Measurements from ENCODE around the gene CDK5RAP2. TPM values are rescaled to one million over a fixed set of nuclear protein-coding genes. Genes with fewer than 3 reads are reported as not detected.
A peak's percentile ranks its signal among the peaks of the same experiment; 100 is the strongest.

CDK5RAP2 gene
- total RNA-seq, 1 donor from 2014 or later = 59.8 TPM

DNA sequence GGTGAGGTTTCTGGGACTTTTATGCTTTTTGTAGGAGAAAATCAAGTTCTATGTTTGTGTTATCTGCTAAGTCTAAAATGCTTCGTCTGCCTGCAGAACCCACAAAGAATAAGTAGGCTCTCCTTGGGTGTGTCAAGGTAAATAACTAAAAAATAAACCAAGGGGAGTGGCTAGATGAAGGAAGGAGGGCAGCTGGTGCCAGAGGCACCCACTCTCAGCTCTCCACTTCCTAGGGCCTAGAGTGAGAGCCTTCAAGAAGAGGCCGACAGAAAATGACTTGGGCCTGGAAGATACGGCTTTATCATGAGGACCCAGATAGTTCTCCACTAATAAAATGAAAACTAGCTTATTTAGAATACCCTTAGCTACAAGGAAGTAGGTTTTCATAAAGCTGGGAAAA, 147.4 kb downstream of the CDK5RAP2 start:
- Mint-ChIP-seq H3K27me3 (ENCODE audit: low read depth) (no peaks in the 10 kb centered on the region), H3K36me3 (ENCODE audit: low read depth) (peaks cover 55% of the 10 kb centered on the region), H3K4me1 (ENCODE audit: low read depth) (peaks cover 4% of the 10 kb centered on the region), H3K4me3 (ENCODE audit: low read depth) (no peak overlapping the region), H3K27ac (no peak overlapping the region), H3K9me3 (no peaks in the 10 kb centered on the region)
- DNase-seq (ENCODE audit: low spot score) = no peak
- intact Hi-C loops (cut with micrococcal nuclease) = no loop called here

- Mint-ChIP-seq H3K9me3 (no peaks in the 10 kb centered on the region), H3K36me3 (ENCODE audit: low read depth) (peaks cover 61% of the 10 kb centered on the region)
Observed at GRCh38 chr9:120431268-120431667, 148.7 kb downstream of the CDK5RAP2 start.

DNA sequence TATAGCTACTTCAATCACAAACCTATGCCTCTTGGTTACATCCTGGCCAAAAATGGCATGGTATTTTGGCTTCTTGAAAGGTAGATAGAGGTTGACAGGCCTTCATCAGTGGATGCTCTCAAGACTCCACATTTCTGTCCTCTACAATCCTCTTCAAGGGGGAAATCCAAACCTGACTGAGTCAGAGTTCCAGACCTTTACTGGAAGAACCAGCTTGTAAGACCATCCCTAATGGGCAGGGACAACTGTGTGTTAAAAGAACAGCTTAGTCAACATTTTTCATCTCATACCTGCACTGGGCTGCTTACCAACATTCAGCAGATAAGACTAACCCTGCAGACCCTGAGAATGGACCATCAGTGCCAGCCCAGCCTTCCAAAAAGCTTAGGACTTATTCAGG, 155.7 kb downstream of the CDK5RAP2 start:
- Mint-ChIP-seq H3K9me3 (no peaks in the 10 kb centered on the region), H3K27me3 (ENCODE audit: low read depth) (no peaks in the 10 kb centered on the region), H3K27ac (no peak overlapping the region), H3K36me3 (ENCODE audit: low read depth) (peaks cover 58% of the 10 kb centered on the region), H3K4me3 (ENCODE audit: low read depth) (no peak overlapping the region), H3K4me1 (ENCODE audit: low read depth) (peaks cover 3% of the 10 kb centered on the region)
- intact Hi-C loops (cut with micrococcal nuclease) = no loop called here
- DNase-seq (ENCODE audit: low spot score) = no peak

More at GRCh38 chr9:120431268-120431667, 148.7 kb downstream of the CDK5RAP2 start:
- Mint-ChIP-seq H3K4me3 (ENCODE audit: low read depth) (no peak overlapping the region), H3K27me3 (ENCODE audit: low read depth) (no peaks in the 10 kb centered on the region), H3K4me1 (ENCODE audit: low read depth) (no peaks in the 10 kb centered on the region), H3K27ac (no peak overlapping the region)
- DNase-seq (ENCODE audit: low spot score) = no peak
- intact Hi-C loops (cut with micrococcal nuclease) = no loop called here

DNA sequence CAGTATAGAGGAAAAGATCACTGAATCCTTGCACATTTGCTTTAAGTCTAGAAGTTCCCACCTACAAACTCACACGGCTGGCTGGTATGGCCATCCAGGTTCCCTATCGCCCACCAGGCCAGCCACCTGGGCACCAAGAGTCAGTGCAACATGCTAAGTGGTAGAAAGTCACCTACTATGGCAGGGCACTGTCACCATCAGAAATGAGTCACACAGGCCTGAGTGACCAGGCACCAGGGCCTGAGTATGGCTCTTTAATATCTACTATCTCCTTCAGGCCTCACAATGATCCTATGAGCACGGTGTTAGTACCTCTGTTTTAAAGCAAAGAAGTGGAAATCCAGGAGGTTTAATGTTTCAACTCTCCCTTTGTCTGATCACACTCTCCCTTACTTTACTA, 156.2 kb downstream of the CDK5RAP2 start:
- no peak overlapping the region for H3K27ac Mint-ChIP-seq
- H3K9me3 Mint-ChIP-seq = no peaks in the 10 kb centered on the region
- H3K4me1 Mint-ChIP-seq (ENCODE audit: low read depth) = peaks cover 3% of the 10 kb centered on the region
- no peak for DNase-seq (ENCODE audit: low spot score)
- H3K4me3 Mint-ChIP-seq (ENCODE audit: low read depth) = no peak overlapping the region
- H3K27me3 Mint-ChIP-seq (ENCODE audit: low read depth) = no peaks in the 10 kb centered on the region
- intact Hi-C loops (cut with micrococcal nuclease) = no loop called here
- peaks cover 61% of the 10 kb centered on the region for H3K36me3 Mint-ChIP-seq (ENCODE audit: low read depth)

DNA sequence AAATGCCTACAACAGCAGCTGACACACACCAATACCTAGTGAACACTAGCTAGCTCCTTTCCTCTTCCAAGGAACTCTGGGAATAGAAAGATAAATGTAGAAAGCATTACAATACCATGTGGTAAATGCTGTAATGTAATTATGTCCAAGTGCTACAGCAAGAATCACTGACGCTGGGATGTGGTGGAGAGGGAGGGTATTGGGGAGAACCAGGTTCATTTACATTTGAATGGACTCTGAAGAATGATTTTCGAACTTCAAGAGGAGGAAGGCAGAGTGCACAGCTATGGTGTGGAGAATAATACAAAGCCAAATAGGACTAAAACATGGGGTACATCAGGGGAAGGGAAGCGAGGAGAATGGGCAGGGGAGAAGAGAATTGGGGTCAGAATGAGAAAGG, 158.0 kb downstream of the CDK5RAP2 start:
- peaks cover 64% of the 10 kb centered on the region for H3K36me3 Mint-ChIP-seq (ENCODE audit: low read depth)
- H3K9me3 Mint-ChIP-seq = no peaks in the 10 kb centered on the region
- no peak overlapping the region for H3K27ac Mint-ChIP-seq
- no peak overlapping the region for H3K4me3 Mint-ChIP-seq (ENCODE audit: low read depth)
- H3K27me3 Mint-ChIP-seq (ENCODE audit: low read depth) = no peaks in the 10 kb centered on the region
- peaks cover 3% of the 10 kb centered on the region for H3K4me1 Mint-ChIP-seq (ENCODE audit: low read depth)
- intact Hi-C loops (cut with micrococcal nuclease) = no loop called here
- DNase-seq (ENCODE audit: low spot score) = no peak

GRCh38 chr9:120418315-120418714, 161.7 kb downstream of the CDK5RAP2 start:
- no peak for DNase-seq (ENCODE audit: low spot score)
- Mint-ChIP-seq H3K27ac (no peak overlapping the region), H3K4me3 (ENCODE audit: low read depth) (no peak overlapping the region), H3K27me3 (ENCODE audit: low read depth) (no peaks in the 10 kb centered on the region), H3K9me3 (no peaks in the 10 kb centered on the region), H3K4me1 (ENCODE audit: low read depth) (no peaks in the 10 kb centered on the region), H3K36me3 (ENCODE audit: low read depth) (peaks cover 50% of the 10 kb centered on the region)
- intact Hi-C loops (cut with micrococcal nuclease) = no loop called here

DNA sequence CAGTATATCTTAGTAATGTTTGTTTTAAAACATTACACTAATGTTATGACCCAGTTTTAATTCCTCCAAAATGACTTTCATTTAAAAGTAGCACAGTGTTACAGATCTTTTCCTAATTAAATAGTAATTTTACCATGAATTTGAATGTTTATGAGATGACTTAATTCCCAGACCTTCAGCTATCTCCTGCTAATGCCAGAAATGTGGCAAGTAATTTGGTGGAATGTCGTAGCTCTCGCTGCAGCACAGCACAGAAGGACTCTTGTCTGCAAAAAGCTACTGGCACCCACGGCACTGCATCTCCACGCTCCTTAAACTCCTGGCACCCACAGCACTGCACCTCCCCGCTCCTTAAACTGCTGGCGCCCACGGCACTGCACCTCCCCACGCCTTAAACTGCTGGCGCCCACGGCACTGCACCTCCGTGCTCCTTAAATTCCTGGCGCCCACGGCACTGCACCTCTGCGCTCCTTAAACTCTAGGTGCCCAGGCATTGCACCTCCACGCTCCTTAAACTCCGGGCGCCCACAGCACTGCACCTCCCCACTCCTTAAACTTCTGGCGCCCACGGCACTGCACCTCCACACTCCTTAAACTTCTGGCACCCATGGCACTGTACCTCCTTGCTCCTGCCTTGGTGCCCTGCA, 163.1 kb downstream of the CDK5RAP2 start:
- Mint-ChIP-seq H3K36me3 (ENCODE audit: low read depth) (peaks cover 49% of the 10 kb centered on the region), H3K4me1 (ENCODE audit: low read depth) (no peaks in the 10 kb centered on the region), H3K9me3 (no peaks in the 10 kb centered on the region), H3K27me3 (ENCODE audit: low read depth) (no peaks in the 10 kb centered on the region), H3K27ac (no peak overlapping the region), H3K4me3 (ENCODE audit: low read depth) (no peak overlapping the region)
- no peak for DNase-seq (ENCODE audit: low spot score)
- intact Hi-C loops (cut with micrococcal nuclease) = no loop called here

- Mint-ChIP-seq H3K27me3 (ENCODE audit: low read depth) (no peaks in the 10 kb centered on the region), H3K36me3 (ENCODE audit: low read depth) (peaks cover 52% of the 10 kb centered on the region), H3K4me3 (ENCODE audit: low read depth) (no peak overlapping the region), H3K9me3 (no peaks in the 10 kb centered on the region), H3K27ac (no peak overlapping the region), H3K4me1 (ENCODE audit: low read depth) (no peaks in the 10 kb centered on the region)
- intact Hi-C loops (cut with micrococcal nuclease) = no loop called here
- no peak for DNase-seq (ENCODE audit: low spot score)
Observed at GRCh38 chr9:120413121-120414048, 166.6 kb downstream of the CDK5RAP2 start.

DNA sequence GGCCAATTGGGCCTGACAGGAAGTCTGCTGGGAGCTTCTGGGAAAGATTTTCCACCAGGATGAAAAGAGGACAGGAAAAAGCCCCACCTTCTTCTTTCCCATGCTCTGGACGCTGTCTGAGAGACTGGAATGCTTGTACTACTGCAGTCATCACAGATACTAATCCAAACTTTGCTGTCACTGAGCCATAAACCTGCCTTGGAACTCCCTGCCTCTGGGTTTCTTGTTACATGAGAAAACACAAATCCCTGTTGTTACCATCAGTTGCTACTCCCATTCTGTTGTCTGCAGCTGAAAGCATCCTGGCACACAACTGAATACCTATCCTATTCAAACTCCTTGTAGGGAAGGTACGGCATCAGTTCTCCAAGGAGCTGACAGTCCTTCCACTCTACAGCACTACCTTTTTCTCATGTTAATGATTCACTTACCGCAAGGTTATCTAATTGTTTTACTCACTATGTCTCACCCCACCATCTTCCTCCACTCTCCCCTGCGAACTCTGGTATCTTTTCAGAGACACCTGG, 167.5 kb downstream of the CDK5RAP2 start:
- H3K36me3 Mint-ChIP-seq (ENCODE audit: low read depth) = peaks cover 45% of the 10 kb centered on the region
- H3K9me3 Mint-ChIP-seq = no peaks in the 10 kb centered on the region
- H3K4me1 Mint-ChIP-seq (ENCODE audit: low read depth) = no peaks in the 10 kb centered on the region
- H3K27me3 Mint-ChIP-seq (ENCODE audit: low read depth) = no peaks in the 10 kb centered on the region
- H3K27ac Mint-ChIP-seq = no peak overlapping the region
- intact Hi-C loops (cut with micrococcal nuclease) = no loop called here
- no peak for DNase-seq (ENCODE audit: low spot score)
- no peak overlapping the region for H3K4me3 Mint-ChIP-seq (ENCODE audit: low read depth)

DNA sequence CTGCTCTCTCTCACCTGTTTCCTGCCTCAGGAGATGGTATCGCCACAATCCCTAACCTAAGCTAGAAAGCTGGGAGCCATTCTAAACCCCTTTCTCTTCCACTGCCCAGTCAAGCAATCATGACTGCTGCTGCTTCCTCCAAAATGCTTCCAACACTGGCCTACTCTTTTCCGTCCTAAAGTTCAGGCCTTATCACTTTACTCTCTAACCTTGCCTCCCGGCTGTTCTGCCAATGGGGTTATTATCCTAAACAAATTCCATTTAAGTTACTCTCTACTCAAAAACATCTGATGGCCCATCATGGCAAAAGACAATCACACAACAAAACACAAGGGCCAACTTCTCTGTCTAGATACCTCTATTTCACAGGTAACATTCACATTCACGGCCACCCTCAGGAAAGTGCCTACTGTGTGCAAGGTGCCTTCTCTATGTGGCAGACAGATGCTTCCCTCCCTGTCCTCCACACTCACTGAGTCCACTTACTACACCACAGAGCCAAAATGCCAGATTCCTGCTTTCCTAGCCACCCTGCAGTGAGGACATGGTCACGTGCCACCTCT, 168.0 kb downstream of the CDK5RAP2 start:
- intact Hi-C loops (cut with micrococcal nuclease) = no loop called here
- Mint-ChIP-seq H3K9me3 (no peaks in the 10 kb centered on the region), H3K4me3 (ENCODE audit: low read depth) (no peak overlapping the region), H3K27me3 (ENCODE audit: low read depth) (no peaks in the 10 kb centered on the region), H3K4me1 (ENCODE audit: low read depth) (no peaks in the 10 kb centered on the region), H3K36me3 (ENCODE audit: low read depth) (peaks cover 44% of the 10 kb centered on the region), H3K27ac (no peak overlapping the region)
- no peak for DNase-seq (ENCODE audit: low spot score)

- H3K4me1 Mint-ChIP-seq (ENCODE audit: low read depth) = no peaks in the 10 kb centered on the region
- no peak for DNase-seq (ENCODE audit: low spot score)
- no peaks in the 10 kb centered on the region for H3K27me3 Mint-ChIP-seq (ENCODE audit: low read depth)
- no peaks in the 10 kb centered on the region for H3K9me3 Mint-ChIP-seq
- intact Hi-C loops (cut with micrococcal nuclease) = no loop called here
- H3K4me3 Mint-ChIP-seq (ENCODE audit: low read depth) = no peak overlapping the region
- peaks cover 47% of the 10 kb centered on the region for H3K36me3 Mint-ChIP-seq (ENCODE audit: low read depth)
- H3K27ac Mint-ChIP-seq = peak overlapping the region; percentile 31
Observed at GRCh38 chr9:120410925-120411501, 169.0 kb downstream of the CDK5RAP2 start.

- no peak overlapping the region for H3K4me3 Mint-ChIP-seq (ENCODE audit: low read depth)
- DNase-seq (ENCODE audit: low spot score) = no peak
- no peak overlapping the region for H3K27ac Mint-ChIP-seq
- H3K27me3 Mint-ChIP-seq (ENCODE audit: low read depth) = no peaks in the 10 kb centered on the region
- peaks cover 5% of the 10 kb centered on the region for H3K4me1 Mint-ChIP-seq (ENCODE audit: low read depth)
- intact Hi-C loops (cut with micrococcal nuclease) = no loop called here
- no peaks in the 10 kb centered on the region for H3K9me3 Mint-ChIP-seq
- peaks cover 51% of the 10 kb centered on the region for H3K36me3 Mint-ChIP-seq (ENCODE audit: low read depth)
Observed at GRCh38 chr9:120408680-120409258, 171.2 kb downstream of the CDK5RAP2 start.
